A549 (cell line): ENCODE data around the gene FAM227B. TPM values are rescaled to one million over a fixed set of nuclear protein-coding genes. Genes with fewer than 3 reads are reported as not detected.

Experiments used
- ATAC-seq, 2 experiments: fragments of 200-7000 bp in 1 of 2; fragments of >200 bp in 1 of 2; cut with Nextera tagmentation in 1 of 2; cut with Tn5 transposase in 1 of 2; 3 replicates each; pipeline versions ENCODE4 v1.8.0 to v1.9.1; 2018 to 2020; ENCODE audit warnings: mild to moderate bottlenecking in 1 of 2, moderate library complexity in 1 of 2
- CTCF ChIA-PET: fragments of 300-600 bp; sonication (Branson Sonifier 250); formaldehyde crosslinking; extraction: SDS; loops from one replicate; lab custom pipeline; 2021; ENCODE audit warnings: antibody characterized with exemption, inconsistent platforms; lab: Yijun Ruan, JAX
- POLR2A ChIA-PET: fragments of 350-600 bp; formaldehyde crosslinking; extraction: SDS; loops from one replicate; lab custom pipeline; 2021; ENCODE audit warnings: antibody characterized with exemption, inconsistent platforms; lab: Yijun Ruan, JAX
- DNase-seq, 2 experiments: peaks; one replicate each; pipeline versions ENCODE4 v3.0.0 to v3.0.0-alpha.2; 2011 to 2016; ENCODE audit warnings: low read depth in 1 of 2, low spot score in 1 of 2
- FAIRE-seq: peaks from 2 replicates; lab custom pipeline; 2011; peaks lifted over from hg19 to GRCh38; lab: Jason Lieb, UNC
- H3K27ac ChIP-seq, 2 experiments: fragments of >200 bp; sonication (Bioruptor Twin); formaldehyde crosslinking; 3 replicates each; pipeline ENCODE4 v1.5.1; 2016 to 2017
- H3K4me1 ChIP-seq: fragments of >200 bp; sonication (Bioruptor Twin); formaldehyde crosslinking; 3 replicates; pipeline ENCODE4 v1.6.1; 2016
- H3K4me2 ChIP-seq: fragments of >200 bp; sonication (Bioruptor Twin); formaldehyde crosslinking; 3 replicates; pipeline ENCODE4 v1.6.1; 2016
- H3K4me3 ChIP-seq: fragments of >200 bp; sonication (Bioruptor Twin); formaldehyde crosslinking; 3 replicates; pipeline ENCODE4 v1.5.1; 2016
- H3K9me3 ChIP-seq: fragments of >200 bp; sonication (Bioruptor Twin); formaldehyde crosslinking; 3 replicates; pipeline ENCODE4 v1.6.1; 2016
- BHLHE40 ChIP-seq: IDR thresholded peaks from 2 replicates; pipeline ENCODE4 v1.6.1; 2012; ENCODE audit warnings: low read depth, low read length, inconsistent platforms
- CHD4 ChIP-seq: fragments of 200-600 bp; sonication (generic); IDR thresholded peaks from 2 replicates; pipeline ENCODE4 v1.6.1; 2016; ENCODE audit warnings: antibody characterized with exemption, mild to moderate bottlenecking, borderline replicate concordance
- EHMT2 ChIP-seq: fragments of 200-600 bp; sonication (generic); IDR thresholded peaks from 2 replicates; pipeline ENCODE4 v1.6.1; 2016; ENCODE audit warnings: antibody characterized with exemption, low read depth, mild to moderate bottlenecking, moderate library complexity
- ESRRA ChIP-seq: fragments of 150-350 bp; IDR thresholded peaks from 2 replicates; pipeline ENCODE4 v1.6.1; 2014; ENCODE audit warnings: mild to moderate bottlenecking, low read length, borderline replicate concordance
- FOSB ChIP-seq: fragments of 250-450 bp; sonication (Bioruptor Pico); IDR thresholded peaks from 2 replicates; pipeline ENCODE4 v1.5.0; 2020; ENCODE audit warnings: mild to moderate bottlenecking, moderate library complexity
- FOXS1 ChIP-seq: fragments of 250-450 bp; sonication (Bioruptor Pico); IDR thresholded peaks from 2 replicates; pipeline ENCODE4 v1.5.0; 2020; ENCODE audit warnings: mild to moderate bottlenecking, moderate library complexity
- HDAC2 ChIP-seq: fragments of 200-600 bp; sonication (generic); IDR thresholded peaks from 2 replicates; pipeline ENCODE4 v1.6.1; 2016
- HES2 ChIP-seq: fragments of >200 bp; sonication (Bioruptor Twin); formaldehyde crosslinking; IDR thresholded peaks from 2 replicates; pipeline ENCODE4 v1.6.1; 2016
- HMGXB4 ChIP-seq: fragments of 250-450 bp; sonication (Bioruptor Pico); IDR thresholded peaks from 2 replicates; pipeline ENCODE4 v1.5.0; 2021; ENCODE audit warnings: mild to moderate bottlenecking, moderate library complexity, borderline replicate concordance
- HOXA7 ChIP-seq: fragments of 250-450 bp; sonication (Bioruptor Pico); IDR thresholded peaks from 2 replicates; pipeline ENCODE4 v1.5.0; 2020; ENCODE audit warnings: mild to moderate bottlenecking, moderate library complexity
- JUNB ChIP-seq: fragments of >200 bp; sonication (Bioruptor Twin); formaldehyde crosslinking; IDR thresholded peaks from 2 replicates; pipeline ENCODE4 v1.6.1; 2016
- KDM1A ChIP-seq: fragments of 200-600 bp; sonication (generic); IDR thresholded peaks from 2 replicates; pipeline ENCODE4 v1.6.1; 2016; ENCODE audit warnings: low read depth, mild to moderate bottlenecking
- MAZ ChIP-seq: fragments of 150-350 bp; IDR thresholded peaks from 2 replicates; pipeline ENCODE4 v1.6.1; 2014; ENCODE audit warnings: antibody characterized with exemption, low read depth, low read length, borderline replicate concordance
- NPAS2 ChIP-seq: fragments of 250-450 bp; sonication (Bioruptor Pico); IDR thresholded peaks from 2 replicates; pipeline ENCODE4 v1.8.0; 2022; ENCODE audit warnings: mild to moderate bottlenecking, moderate library complexity, borderline replicate concordance
- NR3C1 ChIP-seq: fragments of >200 bp; sonication (Bioruptor Twin); formaldehyde crosslinking; IDR thresholded peaks from 3 replicates; pipeline ENCODE4 v1.6.1; 2017
- PHF8 ChIP-seq: fragments of 200-600 bp; sonication (generic); IDR thresholded peaks from 2 replicates; pipeline ENCODE4 v1.6.1; 2016; ENCODE audit warnings: low read depth, mild to moderate bottlenecking, antibody characterized with exemption, moderate library complexity, borderline replicate concordance
- RAD21 ChIP-seq, 2 experiments: fragments of >200 bp in 1 of 2; sonication (Bioruptor Twin) in 1 of 2; formaldehyde crosslinking in 1 of 2; IDR thresholded peaks in 1 of 2; conservative IDR thresholded peaks in 1 of 2; 2 replicates in 1 of 2; 3 replicates in 1 of 2; pipeline ENCODE4 v1.6.1; 2012 to 2018; ENCODE audit warnings: inconsistent platforms in 1 of 2
- RCOR1 ChIP-seq: fragments of 150-350 bp; IDR thresholded peaks from 2 replicates; pipeline ENCODE4 v1.6.1; 2014; ENCODE audit warnings: antibody characterized with exemption, low read length, low read depth
- RFX5 ChIP-seq: fragments of 450-650 bp; IDR thresholded peaks from 2 replicates; pipeline ENCODE4 v1.7.1; 2014; ENCODE audit warnings: antibody characterized with exemption, mild to moderate bottlenecking, moderate library complexity
- SMC3 ChIP-seq: fragments of >200 bp; sonication (Bioruptor Twin); formaldehyde crosslinking; IDR thresholded peaks from 3 replicates; pipeline ENCODE4 v1.6.1; 2018; ENCODE audit warnings: inconsistent platforms
- SREBF2 ChIP-seq: fragments of 450-650 bp; IDR thresholded peaks from 2 replicates; pipeline ENCODE4 v1.6.1; 2014; ENCODE audit warnings: mild to moderate bottlenecking, moderate library complexity
- TP53 ChIP-seq: fragments of 250-450 bp; sonication (Bioruptor Pico); IDR thresholded peaks from 2 replicates; pipeline ENCODE4 v1.5.0; 2021; ENCODE audit warnings: mild to moderate bottlenecking, moderate library complexity
- USF2 ChIP-seq: fragments of 450-650 bp; IDR thresholded peaks from 2 replicates; pipeline ENCODE4 v1.6.1; 2014; ENCODE audit warnings: antibody characterized with exemption
- ZC3H11A ChIP-seq: fragments of 450-650 bp; IDR thresholded peaks from 2 replicates; pipeline ENCODE4 v1.6.1; 2014; ENCODE audit warnings: antibody characterized with exemption, mild to moderate bottlenecking
- ZFP36 ChIP-seq: fragments of 450-650 bp; IDR thresholded peaks from 2 replicates; pipeline ENCODE4 v1.6.1; 2014; ENCODE audit warnings: borderline replicate concordance; ENCODE audit not compliant: partially characterized antibody
- WGBS: methylation state at CpG from one replicate; pipeline ENCODE4 v1.1.6; 2017; ENCODE audit errors: missing lambda C conversion rate; 5-methylcytosine and 5-hydroxymethylcytosine counted together
- polyA plus RNA-seq, 4 experiments: library from polyadenylated mRNA; depleted of rRNA in 3 of 4; stranded (reverse); fragments of >200 nt; fragmentation: RNase III in 1 of 4; extraction: RNeasy Plus Mini Kit Qiagen cat#74134 plus additional on column Dnase treatment in 1 of 4; gene quantifications; 2 replicates in 3 of 4; 3 replicates in 1 of 4; pipeline ENCODE4 v1.2.3, GENCODE V29; 2011 to 2017
- TF ChIP-seq, protein P1 (sequence below): fragments of >200 bp; sonication (Bioruptor Twin); formaldehyde crosslinking; IDR thresholded peaks from 3 replicates; pipeline ENCODE4 v1.5.1; 2016
- TF ChIP-seq, protein P2 (sequence below): fragments of >200 bp; sonication (Bioruptor Twin); formaldehyde crosslinking; IDR thresholded peaks from 3 replicates; pipeline ENCODE4 v1.6.1; 2016

The FAM227B gene
- polyA plus RNA-seq, 2 of the 4 experiments (the other 2 are of a cell fraction), result 1.9 to 3.7 TPM

DNA sequence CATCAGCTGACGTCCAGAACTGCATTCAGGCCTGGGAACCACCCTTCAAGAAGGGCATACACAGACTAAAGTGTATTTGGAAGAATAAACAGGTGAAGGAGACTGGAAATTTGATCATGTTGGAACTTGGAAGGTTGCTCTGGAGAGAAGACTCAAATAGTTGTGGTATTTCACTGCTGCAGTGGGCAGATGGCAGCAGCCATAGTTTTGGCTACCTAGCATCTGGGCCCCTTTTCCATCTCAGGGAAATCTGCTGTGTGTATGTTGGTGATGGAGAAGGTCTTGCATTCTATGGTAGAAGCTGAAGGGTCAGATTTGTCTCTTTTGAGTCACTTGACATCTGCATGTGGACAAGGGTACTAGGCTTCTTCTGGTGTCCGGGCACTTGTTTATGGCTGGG lies 311.9 kb downstream of the FAM227B start:
- no peak overlapping the region for H3K4me3 ChIP-seq
- DNase-seq (no peak), ATAC-seq (no peak), FAIRE-seq (no peak)
- H3K27ac ChIP-seq, result no peak overlapping the region
- WGBS, result 82% methylated on average over 2 of the region's 2 CpGs
- POLR2A ChIA-PET, result no interaction called here
- no peaks in the 10 kb centered on the region for H3K9me3 ChIP-seq
- no peak for TF ChIP-seq RCOR1
- no peak for TF ChIP-seq BHLHE40
- TF ChIP-seq KDM1A, result no peak
- no peak for TF ChIP-seq ESRRA
- TF ChIP-seq, protein P1, sequence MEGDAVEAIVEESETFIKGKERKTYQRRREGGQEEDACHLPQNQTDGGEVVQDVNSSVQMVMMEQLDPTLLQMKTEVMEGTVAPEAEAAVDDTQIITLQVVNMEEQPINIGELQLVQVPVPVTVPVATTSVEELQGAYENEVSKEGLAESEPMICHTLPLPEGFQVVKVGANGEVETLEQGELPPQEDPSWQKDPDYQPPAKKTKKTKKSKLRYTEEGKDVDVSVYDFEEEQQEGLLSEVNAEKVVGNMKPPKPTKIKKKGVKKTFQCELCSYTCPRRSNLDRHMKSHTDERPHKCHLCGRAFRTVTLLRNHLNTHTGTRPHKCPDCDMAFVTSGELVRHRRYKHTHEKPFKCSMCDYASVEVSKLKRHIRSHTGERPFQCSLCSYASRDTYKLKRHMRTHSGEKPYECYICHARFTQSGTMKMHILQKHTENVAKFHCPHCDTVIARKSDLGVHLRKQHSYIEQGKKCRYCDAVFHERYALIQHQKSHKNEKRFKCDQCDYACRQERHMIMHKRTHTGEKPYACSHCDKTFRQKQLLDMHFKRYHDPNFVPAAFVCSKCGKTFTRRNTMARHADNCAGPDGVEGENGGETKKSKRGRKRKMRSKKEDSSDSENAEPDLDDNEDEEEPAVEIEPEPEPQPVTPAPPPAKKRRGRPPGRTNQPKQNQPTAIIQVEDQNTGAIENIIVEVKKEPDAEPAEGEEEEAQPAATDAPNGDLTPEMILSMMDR, result no peak
- TF ChIP-seq SMC3, result no peak
- no peak for TF ChIP-seq HOXA7 (CRISPR knock-in tag)
- TF ChIP-seq RFX5, result no peak
- no peak for TF ChIP-seq TP53 (CRISPR knock-in tag)
- no peak for TF ChIP-seq NPAS2 (CRISPR knock-in tag)
- no peak overlapping the region for H3K4me2 ChIP-seq
- CTCF ChIA-PET, result no interaction called here
- peaks cover 4% of the 10 kb centered on the region; the same call in 1 of the 3 replicates for H3K4me1 ChIP-seq

DNA sequence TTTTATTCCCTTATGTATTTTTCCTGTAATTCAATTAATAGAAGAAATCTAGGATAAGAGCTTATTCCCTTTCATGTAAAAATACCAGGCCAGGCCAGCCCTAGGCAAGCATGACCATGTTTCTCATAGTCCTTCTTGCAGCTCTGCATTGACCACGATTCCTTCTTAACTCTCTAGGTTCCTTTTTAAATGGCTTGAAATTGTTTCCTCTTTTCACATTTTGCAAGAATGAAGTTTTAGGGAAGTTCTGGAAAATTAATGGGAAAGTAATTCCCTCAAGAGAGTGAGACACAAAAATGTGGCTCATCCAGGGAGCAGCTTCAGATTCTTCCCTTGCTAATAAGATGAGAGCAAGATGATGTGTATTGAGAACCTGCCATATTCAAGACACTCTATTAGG lies 314.1 kb downstream of the FAM227B start:
- no peak for FAIRE-seq
- ChIA-PET POLR2A (no interaction called here), CTCF (no interaction called here)
- WGBS, result 82% methylated on average over 1 of the region's 1 CpG
- Histone ChIP-seq H3K27ac (no peak overlapping the region), H3K4me2 (no peak overlapping the region), H3K4me3 (no peak overlapping the region), H3K4me1 (no peaks in the 10 kb centered on the region), H3K9me3 (no peaks in the 10 kb centered on the region)
- no peak for DNase-seq
- TF ChIP-seq RAD21 (conservative IDR thresholded peaks at IDR 0.05 in 1 of 2, IDR thresholded peaks at IDR 0.05 in 1 of 2), result no peak
- no peak for TF ChIP-seq USF2
- TF ChIP-seq NR3C1, result no peak
- no peak for TF ChIP-seq FOSB (CRISPR knock-in tag)
- no peak for TF ChIP-seq RFX5
- TF ChIP-seq EHMT2, result no peak
- TF ChIP-seq ZFP36, result no peak
- TF ChIP-seq JUNB, result no peak
- no peak for TF ChIP-seq MAZ
- no peak for TF ChIP-seq CHD4
- no peak for TF ChIP-seq ZC3H11A
- TF ChIP-seq FOXS1 (CRISPR knock-in tag), result no peak
- TF ChIP-seq, all 56 proteins: peak for 0
- ATAC-seq, result no peak

GRCh38 chr15:49303003-49303402 lies 317.6 kb downstream of the FAM227B start:
- Histone ChIP-seq H3K4me3 (no peak overlapping the region), H3K27ac (no peak overlapping the region), H3K9me3 (no peaks in the 10 kb centered on the region), H3K4me2 (no peak overlapping the region), H3K4me1 (no peaks in the 10 kb centered on the region)
- no peak for FAIRE-seq
- POLR2A ChIA-PET, result no interaction called here
- DNase-seq, result no peak
- CTCF ChIA-PET, result interaction anchor here (1.1 kb wide), 1 partner anchor 19 kb away, joined by 4 read pairs; no protein-coding TSS in a partner anchor
- ATAC-seq, result no peak
- WGBS, result 91% methylated on average over 3 of the region's 3 CpGs
- TF ChIP-seq FOXS1 (CRISPR knock-in tag) (no peak), HES2 (no peak), SREBF2 (no peak), HDAC2 (no peak), PHF8 (no peak), HMGXB4 (CRISPR knock-in tag) (no peak), RFX5 (no peak), SMC3 (no peak)
- TF ChIP-seq, protein P2, sequence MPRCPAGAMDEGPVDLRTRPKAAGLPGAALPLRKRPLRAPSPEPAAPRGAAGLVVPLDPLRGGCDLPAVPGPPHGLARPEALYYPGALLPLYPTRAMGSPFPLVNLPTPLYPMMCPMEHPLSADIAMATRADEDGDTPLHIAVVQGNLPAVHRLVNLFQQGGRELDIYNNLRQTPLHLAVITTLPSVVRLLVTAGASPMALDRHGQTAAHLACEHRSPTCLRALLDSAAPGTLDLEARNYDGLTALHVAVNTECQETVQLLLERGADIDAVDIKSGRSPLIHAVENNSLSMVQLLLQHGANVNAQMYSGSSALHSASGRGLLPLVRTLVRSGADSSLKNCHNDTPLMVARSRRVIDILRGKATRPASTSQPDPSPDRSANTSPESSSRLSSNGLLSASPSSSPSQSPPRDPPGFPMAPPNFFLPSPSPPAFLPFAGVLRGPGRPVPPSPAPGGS, result no peak
- TF ChIP-seq, protein P1, result no peak
